ENCODE data around the gene AJUBA.
"Not testable (repeated sequence)": the region's sequence is repeated elsewhere in the genome, so short reads cannot be mapped to it uniquely, and the experiment has no call there.

AJUBA gene

GRCh38 chr14:23017091-23017490 lies 34.7 kb upstream of the AJUBA start:
- Histone ChIP-seq H3K36me3 (ENCODE audit: control insufficient read depth, insufficient read depth, low read length) (no peaks in the 10 kb centered on the region), H3K4me3 (ENCODE audit: low read length) (no peak overlapping the region), H3K4me1 (ENCODE audit: control insufficient read depth, insufficient read depth, low read length) (no peaks in the 10 kb centered on the region), H3K9ac (ENCODE audit: low read length) (no peak overlapping the region), H3K9me3 (ENCODE audit: control insufficient read depth, low read length) (no peaks in the 10 kb centered on the region), H3K27me3 (ENCODE audit: control insufficient read depth, insufficient read depth, low read length) (no peaks in the 10 kb centered on the region)

- H3K27me3 ChIP-seq (ENCODE audit: control insufficient read depth, insufficient read depth, low read length), result no peaks in the 10 kb centered on the region
- H3K4me1 ChIP-seq (ENCODE audit: control insufficient read depth, insufficient read depth, low read length), result no peaks in the 10 kb centered on the region
- no peak overlapping the region for H3K4me3 ChIP-seq (ENCODE audit: low read length)
- no peaks in the 10 kb centered on the region for H3K9me3 ChIP-seq (ENCODE audit: control insufficient read depth, low read length)
- H3K9ac ChIP-seq (ENCODE audit: low read length), result no peak overlapping the region
- no peaks in the 10 kb centered on the region for H3K36me3 ChIP-seq (ENCODE audit: control insufficient read depth, insufficient read depth, low read length)
Measured at GRCh38 chr14:23015618-23016017, 33.3 kb upstream of the AJUBA start.

- not testable (repeated sequence) for H3K9ac ChIP-seq (ENCODE audit: low read length); H3K4me3 ChIP-seq (ENCODE audit: low read length); H3K9me3 ChIP-seq (ENCODE audit: control insufficient read depth, low read length); H3K4me1 ChIP-seq (ENCODE audit: control insufficient read depth, insufficient read depth, low read length); H3K36me3 ChIP-seq (ENCODE audit: control insufficient read depth, insufficient read depth, low read length); H3K27me3 ChIP-seq (ENCODE audit: control insufficient read depth, insufficient read depth, low read length)
Measured at GRCh38 chr14:23013749-23014054, 31.4 kb upstream of the AJUBA start.

GRCh38 chr14:23013054-23013748 lies 30.9 kb upstream of the AJUBA start:
- Histone ChIP-seq H3K4me1 (ENCODE audit: control insufficient read depth, insufficient read depth, low read length) (peaks cover 4% of the 10 kb centered on the region), H3K9ac (ENCODE audit: low read length) (no peak overlapping the region), H3K36me3 (ENCODE audit: control insufficient read depth, insufficient read depth, low read length) (no peaks in the 10 kb centered on the region), H3K4me3 (ENCODE audit: low read length) (no peak overlapping the region), H3K27me3 (ENCODE audit: control insufficient read depth, insufficient read depth, low read length) (no peaks in the 10 kb centered on the region), H3K9me3 (ENCODE audit: control insufficient read depth, low read length) (no peaks in the 10 kb centered on the region)

- H3K9ac ChIP-seq (ENCODE audit: low read length), result peak within 1 kb of the TSS; percentile 75
- no peaks in the 10 kb centered on the region for H3K36me3 ChIP-seq (ENCODE audit: control insufficient read depth, insufficient read depth, low read length)
- H3K9me3 ChIP-seq (ENCODE audit: control insufficient read depth, low read length), result no peaks in the 10 kb centered on the region
- peak within 1 kb of the TSS; percentile 73 for H3K4me3 ChIP-seq (ENCODE audit: low read length)
- no peaks in the 10 kb centered on the region for H3K27me3 ChIP-seq (ENCODE audit: control insufficient read depth, insufficient read depth, low read length)
- peaks cover 11% of the 10 kb centered on the region for H3K4me1 ChIP-seq (ENCODE audit: control insufficient read depth, insufficient read depth, low read length)
Measured at GRCh38 chr14:23009939-23010726, 27.8 kb upstream of the AJUBA start, which contains the start of gene C14orf93. TSS of gene C14orf93 (minus strand) at chr14:23010143. CDS start at chr14:22999023, 11,120 bp downstream.

GRCh38 chr14:23009483-23009938 lies 27.2 kb upstream of the AJUBA start:
- Histone ChIP-seq H3K36me3 (ENCODE audit: control insufficient read depth, insufficient read depth, low read length) (no peaks in the 10 kb centered on the region), H3K4me3 (ENCODE audit: low read length) (peak overlapping the region; percentile 73), H3K4me1 (ENCODE audit: control insufficient read depth, insufficient read depth, low read length) (peaks cover 11% of the 10 kb centered on the region), H3K27me3 (ENCODE audit: control insufficient read depth, insufficient read depth, low read length) (no peaks in the 10 kb centered on the region), H3K9ac (ENCODE audit: low read length) (peak overlapping the region; percentile 75), H3K9me3 (ENCODE audit: control insufficient read depth, low read length) (no peaks in the 10 kb centered on the region)

GRCh38 chr14:23008831-23009230 lies 26.5 kb upstream of the AJUBA start:
- H3K9ac ChIP-seq (ENCODE audit: low read length), result no peak overlapping the region
- no peaks in the 10 kb centered on the region for H3K27me3 ChIP-seq (ENCODE audit: control insufficient read depth, insufficient read depth, low read length)
- H3K9me3 ChIP-seq (ENCODE audit: control insufficient read depth, low read length), result no peaks in the 10 kb centered on the region
- peaks cover 11% of the 10 kb centered on the region for H3K4me1 ChIP-seq (ENCODE audit: control insufficient read depth, insufficient read depth, low read length)
- no peaks in the 10 kb centered on the region for H3K36me3 ChIP-seq (ENCODE audit: control insufficient read depth, insufficient read depth, low read length)
- H3K4me3 ChIP-seq (ENCODE audit: low read length), result no peak overlapping the region

GRCh38 chr14:23006544-23007419 lies 24.4 kb upstream of the AJUBA start:
- peak overlapping the region; percentile 62 for H3K9ac ChIP-seq (ENCODE audit: low read length)
- peaks cover 11% of the 10 kb centered on the region for H3K4me1 ChIP-seq (ENCODE audit: control insufficient read depth, insufficient read depth, low read length)
- no peaks in the 10 kb centered on the region for H3K9me3 ChIP-seq (ENCODE audit: control insufficient read depth, low read length)
- no peaks in the 10 kb centered on the region for H3K27me3 ChIP-seq (ENCODE audit: control insufficient read depth, insufficient read depth, low read length)
- H3K4me3 ChIP-seq (ENCODE audit: low read length), result peak overlapping the region; percentile 15
- no peaks in the 10 kb centered on the region for H3K36me3 ChIP-seq (ENCODE audit: control insufficient read depth, insufficient read depth, low read length)

GRCh38 chr14:23006188-23006534 lies 23.8 kb upstream of the AJUBA start:
- no peaks in the 10 kb centered on the region for H3K27me3 ChIP-seq (ENCODE audit: control insufficient read depth, insufficient read depth, low read length)
- H3K36me3 ChIP-seq (ENCODE audit: control insufficient read depth, insufficient read depth, low read length), result no peaks in the 10 kb centered on the region
- peak overlapping the region; percentile 15 for H3K4me3 ChIP-seq (ENCODE audit: low read length)
- peaks cover 11% of the 10 kb centered on the region for H3K4me1 ChIP-seq (ENCODE audit: control insufficient read depth, insufficient read depth, low read length)
- H3K9me3 ChIP-seq (ENCODE audit: control insufficient read depth, low read length), result no peaks in the 10 kb centered on the region
- peak overlapping the region; percentile 62 for H3K9ac ChIP-seq (ENCODE audit: low read length)

GRCh38 chr14:23005451-23006187 lies 23.3 kb upstream of the AJUBA start:
- no peaks in the 10 kb centered on the region for H3K9me3 ChIP-seq (ENCODE audit: control insufficient read depth, low read length)
- H3K4me3 ChIP-seq (ENCODE audit: low read length), result no peak overlapping the region
- no peaks in the 10 kb centered on the region for H3K27me3 ChIP-seq (ENCODE audit: control insufficient read depth, insufficient read depth, low read length)
- H3K9ac ChIP-seq (ENCODE audit: low read length), result peak overlapping the region; percentile 62
- H3K36me3 ChIP-seq (ENCODE audit: control insufficient read depth, insufficient read depth, low read length), result no peaks in the 10 kb centered on the region
- peaks cover 11% of the 10 kb centered on the region for H3K4me1 ChIP-seq (ENCODE audit: control insufficient read depth, insufficient read depth, low read length)

- H3K27me3 ChIP-seq (ENCODE audit: control insufficient read depth, insufficient read depth, low read length); H3K36me3 ChIP-seq (ENCODE audit: control insufficient read depth, insufficient read depth, low read length); H3K9me3 ChIP-seq (ENCODE audit: control insufficient read depth, low read length); H3K4me3 ChIP-seq (ENCODE audit: low read length); H3K9ac ChIP-seq (ENCODE audit: low read length): not testable (repeated sequence)
- peaks cover 13% of the 10 kb centered on the region for H3K4me1 ChIP-seq (ENCODE audit: control insufficient read depth, insufficient read depth, low read length)
Measured at GRCh38 chr14:23004274-23004673, 21.9 kb upstream of the AJUBA start.

All from mucosa of stomach (tissue), 1 donor.